Lung (tissue), 12 donors: ENCODE results near the gene LSP1. TPM values are rescaled to one million over a fixed set of nuclear protein-coding genes. Genes with fewer than 3 reads are reported as not detected.

Experiments used
- ATAC-seq: fragments of 200-7000 bp; cut with Tn5 transposase; one replicate; pipeline ENCODE4 v1.9.1; 2020; ENCODE audit warnings: moderate number of reproducible peaks; ENCODE audit not compliant: insufficient read depth, low FRiP score
- DNase-seq, 3 donors: peaks; one replicate each; pipeline ENCODE4 v3.0.0-alpha.2; 2013 to 2017
- H3K27ac ChIP-seq, 2 donors: one replicate each; pipeline ENCODE4 v1.5.1; 2013; ENCODE audit warnings: mild to moderate bottlenecking in 2 of 2, moderate library complexity in 2 of 2, control low read depth in 1 of 2, inconsistent platforms in 1 of 2, low read depth in 1 of 2, low read length in 1 of 2
- H3K27me3 ChIP-seq, 3 donors: one replicate each; pipeline ENCODE4 v1.5.1; 2013; ENCODE audit warnings: low read length in 2 of 3; ENCODE audit not compliant: control insufficient read depth in 3 of 3, insufficient read depth in 3 of 3
- H3K36me3 ChIP-seq, 4 donors: one replicate each; pipeline ENCODE4 v1.5.1; 2013; ENCODE audit warnings: low read length in 4 of 4, mild to moderate bottlenecking in 1 of 4, moderate library complexity in 1 of 4; ENCODE audit not compliant: control insufficient read depth in 4 of 4, insufficient read depth in 4 of 4
- H3K4me1 ChIP-seq, 5 donors: one replicate each; pipeline ENCODE4 v1.5.1; 2013; ENCODE audit warnings: low read length in 5 of 5, mild to moderate bottlenecking in 2 of 5, moderate library complexity in 1 of 5; ENCODE audit not compliant: control insufficient read depth in 5 of 5, insufficient read depth in 5 of 5
- H3K4me3 ChIP-seq: one replicate; pipeline ENCODE4 v1.5.1; 2013; ENCODE audit warnings: mild to moderate bottlenecking, control low read depth, moderate library complexity
- H3K9ac ChIP-seq, 2 donors: one replicate each; pipeline ENCODE4 v1.5.1; 2013; ENCODE audit warnings: low read length in 2 of 2, control low read depth in 1 of 2; ENCODE audit not compliant: insufficient read depth in 1 of 2
- H3K9me3 ChIP-seq, 4 donors: one replicate each; pipeline ENCODE4 v1.5.1; 2013; ENCODE audit warnings: low read length in 3 of 4, mild to moderate bottlenecking in 1 of 4, moderate library complexity in 1 of 4; ENCODE audit not compliant: control insufficient read depth in 4 of 4, insufficient read depth in 3 of 4
- WGBS, 2 donors: extraction: QIAGEN DNeasy Blood & Tissue Kit; methylation state at CpG; one replicate each; pipeline ENCODE4 v1.1.7; 2013; 5-methylcytosine and 5-hydroxymethylcytosine counted together
- polyA plus RNA-seq, 2 donors: library from polyadenylated mRNA; stranded (reverse); fragments of 200-250 nt; gene quantifications; one replicate each; pipeline ENCODE4 v1.2.1, GENCODE V29; 2013
- total RNA-seq, 2 donors: library from RNA; depleted of rRNA in 1 of 2; stranded (reverse); fragments of >200 nt in 1 of 2; gene quantifications; one replicate each; pipeline ENCODE4 v1.2.1, GENCODE V29; 2014 to 2021
- TF ChIP-seq, protein P1 (sequence below): IDR thresholded peaks from 2 replicates; pipeline ENCODE4 v1.5.1; 2012; ENCODE audit warnings: mild to moderate bottlenecking; ENCODE audit errors: control extremely low read depth, extremely low read depth
- donor health status: control.
- donor health status: control.
- donor health status: Bipolar disorder and iron deficiency.
- donor health status: healthy.
- donor health status: DM: yes; HTN: yes; CAD: no.

The LSP1 gene
- total and polyA plus RNA-seq, 4 donors: 44.9 to 121 (median 83.9) TPM

- TF ChIP-seq, protein P1, sequence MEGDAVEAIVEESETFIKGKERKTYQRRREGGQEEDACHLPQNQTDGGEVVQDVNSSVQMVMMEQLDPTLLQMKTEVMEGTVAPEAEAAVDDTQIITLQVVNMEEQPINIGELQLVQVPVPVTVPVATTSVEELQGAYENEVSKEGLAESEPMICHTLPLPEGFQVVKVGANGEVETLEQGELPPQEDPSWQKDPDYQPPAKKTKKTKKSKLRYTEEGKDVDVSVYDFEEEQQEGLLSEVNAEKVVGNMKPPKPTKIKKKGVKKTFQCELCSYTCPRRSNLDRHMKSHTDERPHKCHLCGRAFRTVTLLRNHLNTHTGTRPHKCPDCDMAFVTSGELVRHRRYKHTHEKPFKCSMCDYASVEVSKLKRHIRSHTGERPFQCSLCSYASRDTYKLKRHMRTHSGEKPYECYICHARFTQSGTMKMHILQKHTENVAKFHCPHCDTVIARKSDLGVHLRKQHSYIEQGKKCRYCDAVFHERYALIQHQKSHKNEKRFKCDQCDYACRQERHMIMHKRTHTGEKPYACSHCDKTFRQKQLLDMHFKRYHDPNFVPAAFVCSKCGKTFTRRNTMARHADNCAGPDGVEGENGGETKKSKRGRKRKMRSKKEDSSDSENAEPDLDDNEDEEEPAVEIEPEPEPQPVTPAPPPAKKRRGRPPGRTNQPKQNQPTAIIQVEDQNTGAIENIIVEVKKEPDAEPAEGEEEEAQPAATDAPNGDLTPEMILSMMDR: no peak
- no peaks in the 10 kb centered on the region for H3K36me3 ChIP-seq
- H3K27ac ChIP-seq: peak overlapping the region; percentile 26 to 51
- H3K4me1 ChIP-seq: peaks cover 0 to 21% (median 11%) of the 10 kb centered on the region in 5 donors
- peaks cover 0 to 6% (median 0%) of the 10 kb centered on the region in 3 donors for H3K27me3 ChIP-seq
- H3K9ac ChIP-seq: no peak overlapping the region
- no peaks in the 10 kb centered on the region for H3K9me3 ChIP-seq
- ATAC-seq (peak; percentile 91), DNase-seq (peak; percentile 82 to 90 (median 84))
- H3K4me3 ChIP-seq: no peak overlapping the region
- WGBS, 2 donors: 27 to 50% methylated on average over 27 of the region's 27 CpGs
These were observed 10.7 kb downstream of the LSP1 start for GRCh38 chr11:1863352-1864216.

DNA sequence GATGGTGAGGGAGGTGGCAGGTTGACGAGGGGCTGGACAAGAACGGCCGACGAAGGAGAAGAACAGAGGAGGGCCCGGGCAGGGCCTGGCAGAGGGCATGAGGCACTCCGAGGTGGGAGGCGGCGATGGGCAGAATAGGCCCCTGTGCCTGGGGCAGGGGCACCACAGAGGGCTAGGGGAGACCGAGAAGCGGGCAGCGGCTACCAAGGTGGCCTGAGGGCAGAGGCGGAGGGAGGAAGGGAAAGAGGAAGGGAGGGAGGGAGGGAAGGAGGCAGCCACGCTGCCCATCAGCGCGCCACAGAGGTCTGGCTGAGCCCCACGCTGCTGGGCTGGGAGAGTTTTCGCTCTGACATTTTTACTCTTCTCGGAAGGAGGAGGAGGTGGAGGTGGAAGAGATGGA lies 11.3 kb downstream of the LSP1 start:
- Histone ChIP-seq H3K27ac (peak overlapping the region in 1 of 2 donors; percentile 51), H3K27me3 (peaks cover 0 to 6% (median 0%) of the 10 kb centered on the region in 3 donors), H3K9me3 (no peaks in the 10 kb centered on the region), H3K4me1 (peaks cover 0 to 21% (median 11%) of the 10 kb centered on the region in 5 donors), H3K4me3 (no peak overlapping the region), H3K36me3 (no peaks in the 10 kb centered on the region), H3K9ac (no peak overlapping the region)
- ATAC-seq: no peak
- peak in 1 of 3 donors; percentile 17 for DNase-seq
- 51 to 64% methylated on average over 18 of the region's 18 CpGs for WGBS, 2 donors
- TF ChIP-seq, protein P1: no peak

GRCh38 chr11:1864831-1865665 lies 12.2 kb downstream of the LSP1 start:
- DNase-seq (peak; percentile 21 to 60 (median 54)), ATAC-seq (no peak)
- H3K4me3 ChIP-seq: no peak overlapping the region
- 81 to 87% methylated on average over 29 to 30 of the region's 30 CpGs for WGBS, 2 donors
- no peaks in the 10 kb centered on the region for H3K9me3 ChIP-seq
- no peaks in the 10 kb centered on the region for H3K36me3 ChIP-seq
- TF ChIP-seq, protein P1: no peak
- H3K9ac ChIP-seq: no peak overlapping the region
- peak overlapping the region in 1 of 2 donors; percentile 51 for H3K27ac ChIP-seq
- peaks cover 0 to 10% (median 3%) of the 10 kb centered on the region in 3 donors for H3K27me3 ChIP-seq
- peaks cover 0 to 21% (median 11%) of the 10 kb centered on the region in 5 donors for H3K4me1 ChIP-seq
